ENCODE data around the gene PANK3.
A peak's percentile ranks its signal among the peaks of the same experiment; 100 is the strongest.
"Not testable (repeated sequence)": the region's sequence is repeated elsewhere in the genome, so short reads cannot be mapped to it uniquely, and the experiment has no call there.

The PANK3 gene

GRCh38 chr5:168591302-168592013 lies 12.3 kb upstream of the PANK3 start:
- DNase-seq, result no peak

GRCh38 chr5:168590666-168591065 lies 11.5 kb upstream of the PANK3 start:
- no peak for DNase-seq

DNA sequence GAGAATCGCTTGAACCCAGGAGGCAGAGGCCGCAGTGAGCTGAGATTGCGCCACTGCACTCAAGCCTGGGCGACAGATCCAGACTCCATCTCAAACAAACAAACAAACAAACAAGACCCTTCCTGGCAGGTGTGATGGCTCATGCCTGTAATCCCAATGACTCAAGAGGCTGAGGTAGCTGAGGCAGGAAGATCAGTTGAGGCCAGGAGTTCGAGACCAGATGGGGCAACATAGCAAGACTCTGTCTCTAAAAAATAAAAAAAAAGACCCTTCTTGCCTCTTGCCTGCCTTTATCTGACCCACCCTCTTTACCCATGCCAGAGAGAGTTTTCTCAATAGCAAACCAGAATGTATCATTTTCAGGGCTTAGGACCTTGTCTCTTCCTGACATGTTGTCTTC lies 8.8 kb upstream of the PANK3 start:
- no peak for DNase-seq

DNA sequence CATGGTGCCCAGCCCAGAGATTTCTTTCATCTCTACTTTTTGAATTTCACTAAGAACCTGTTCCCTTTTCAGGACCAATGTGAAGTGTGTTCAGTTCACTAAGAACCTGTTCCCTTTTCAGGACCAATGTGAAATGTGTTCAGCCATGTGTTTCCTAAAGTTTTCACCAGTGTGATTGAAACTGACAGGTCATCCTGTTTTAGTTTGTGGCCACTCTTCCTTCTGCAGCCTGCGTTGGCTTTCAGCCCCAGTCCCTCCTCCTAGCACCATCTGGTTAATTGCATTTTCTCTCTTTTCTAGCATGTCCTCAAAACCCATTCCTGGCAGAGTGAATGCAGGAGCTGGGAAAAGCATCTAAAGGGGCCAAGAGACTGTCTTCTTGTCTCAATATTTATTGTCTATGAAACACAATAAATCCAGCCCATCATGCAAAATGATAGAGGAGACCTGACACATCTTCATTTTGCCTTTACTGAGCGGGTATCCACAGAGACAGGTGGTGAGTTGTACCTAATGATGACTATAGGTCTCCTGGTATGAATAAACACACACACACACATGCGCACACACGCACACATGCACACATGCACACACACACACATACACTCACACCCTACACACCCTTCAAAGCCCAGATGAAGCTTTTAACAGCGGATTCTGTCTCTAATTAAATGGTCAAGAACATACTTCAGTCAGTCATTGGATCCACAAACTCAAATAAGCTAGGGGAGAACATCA lies 6.1 kb upstream of the PANK3 start:
- DNase-seq, result no peak

DNA sequence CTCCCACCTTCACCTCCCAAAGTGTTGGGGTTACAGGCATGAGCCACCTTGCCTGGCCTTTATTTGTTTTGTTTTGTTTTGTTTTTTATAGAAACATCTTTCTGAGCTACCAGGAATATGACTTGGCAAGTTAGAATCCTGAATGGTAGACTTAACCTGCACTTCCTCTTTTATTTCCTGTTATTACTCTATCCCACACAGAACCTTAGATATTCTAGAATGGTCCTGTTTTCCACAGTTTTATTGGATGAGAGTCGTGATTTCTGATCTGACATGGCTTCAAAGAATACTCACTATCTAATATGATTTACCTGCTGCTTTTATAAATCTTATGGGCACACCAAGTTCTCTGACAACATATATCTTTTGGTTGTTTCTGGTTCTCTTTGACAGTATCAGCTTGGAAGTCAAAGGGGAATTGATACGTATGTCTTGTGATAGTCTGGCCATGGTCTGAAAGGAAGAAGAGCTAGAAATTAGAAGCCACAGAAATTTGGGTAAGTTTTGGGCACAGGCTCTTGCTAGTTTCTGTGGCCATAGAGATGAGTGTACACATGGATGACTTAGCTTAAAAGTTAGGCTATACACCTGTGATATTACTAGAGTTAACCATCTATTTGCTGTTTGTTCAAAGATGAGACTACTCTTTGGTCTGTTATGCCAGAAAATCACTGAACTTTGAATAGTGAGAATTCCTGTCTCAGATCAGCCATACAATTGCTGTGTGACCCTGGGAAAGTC lies 4.7 kb upstream of the PANK3 start:
- no peak for DNase-seq

GRCh38 chr5:168580814-168581469 lies 1.8 kb upstream of the PANK3 start:
- DNase-seq, result peak in 1 of 2 donors; percentile 12

DNA sequence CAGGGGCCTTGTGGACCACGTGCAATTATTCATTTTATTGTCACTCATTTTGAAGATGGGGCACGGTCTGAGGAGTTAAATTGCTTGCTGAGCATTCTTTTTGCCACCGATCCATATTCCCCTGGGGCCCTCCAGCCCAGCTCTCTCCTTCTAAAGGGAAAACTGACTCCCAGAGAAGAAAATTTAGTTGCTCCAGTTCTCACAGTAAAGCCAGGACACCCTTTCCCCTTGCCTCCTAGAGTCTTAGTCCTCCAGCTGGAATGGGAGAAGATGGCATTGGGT lies 1.0 kb upstream of the PANK3 start:
- DNase-seq, result no peak

DNA sequence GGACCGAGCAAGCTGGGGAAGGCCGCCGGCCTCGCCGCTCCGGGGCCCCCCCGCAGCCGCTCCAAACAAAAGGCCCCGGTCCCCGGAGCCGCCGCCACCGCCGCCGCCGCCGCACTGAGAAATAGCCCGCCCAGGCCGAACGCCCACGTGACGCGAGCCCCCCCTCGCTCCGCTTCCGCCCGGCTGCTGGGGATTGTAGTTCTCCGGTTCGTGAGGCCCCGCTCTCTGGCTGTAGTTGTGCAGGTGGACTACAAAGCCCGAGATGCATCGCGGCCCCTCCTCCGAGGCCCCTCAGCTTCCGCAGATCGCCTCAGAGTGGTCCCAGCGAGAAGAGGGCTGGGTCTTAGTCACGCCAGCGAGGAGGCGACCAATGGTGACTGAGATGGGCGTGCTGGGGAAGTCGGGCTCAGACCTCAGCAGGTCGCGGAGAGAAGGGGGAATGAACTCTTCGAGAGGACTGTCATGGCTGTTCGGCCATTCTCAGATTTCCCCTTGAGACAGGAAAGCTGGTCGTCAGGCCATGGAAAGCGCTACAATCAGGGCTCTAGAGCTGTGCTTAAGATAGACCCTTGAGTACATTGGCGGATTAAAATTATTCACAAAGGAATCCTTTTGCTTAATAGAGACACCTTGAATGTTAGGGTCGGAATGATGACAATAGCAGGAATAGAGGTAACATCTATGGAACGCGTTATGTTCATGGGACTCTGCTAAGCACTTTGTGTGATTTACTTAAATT lies 489 bp upstream of the PANK3 start:
- peak; percentile 98 for DNase-seq

DNA sequence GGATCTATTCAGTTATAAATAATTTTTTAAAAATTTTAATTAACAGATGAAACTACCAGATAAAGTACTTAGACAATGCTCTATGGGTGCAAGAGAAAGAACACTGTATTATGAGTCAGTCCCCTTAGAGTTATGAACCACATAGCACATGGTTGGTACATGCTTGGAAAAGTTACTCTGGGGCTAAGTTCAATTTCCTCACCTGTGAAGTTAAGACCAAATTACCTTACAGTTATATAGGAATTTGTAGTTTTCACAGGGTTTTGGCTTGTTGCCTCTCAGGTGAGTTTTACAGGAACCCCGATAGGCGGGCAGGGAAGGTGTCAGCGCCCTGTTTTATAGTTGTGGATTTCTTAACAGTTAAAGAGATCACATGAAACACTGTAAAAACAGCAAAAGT lies 1.2 kb downstream of the PANK3 start:
- DNase-seq, result no peak

DNA sequence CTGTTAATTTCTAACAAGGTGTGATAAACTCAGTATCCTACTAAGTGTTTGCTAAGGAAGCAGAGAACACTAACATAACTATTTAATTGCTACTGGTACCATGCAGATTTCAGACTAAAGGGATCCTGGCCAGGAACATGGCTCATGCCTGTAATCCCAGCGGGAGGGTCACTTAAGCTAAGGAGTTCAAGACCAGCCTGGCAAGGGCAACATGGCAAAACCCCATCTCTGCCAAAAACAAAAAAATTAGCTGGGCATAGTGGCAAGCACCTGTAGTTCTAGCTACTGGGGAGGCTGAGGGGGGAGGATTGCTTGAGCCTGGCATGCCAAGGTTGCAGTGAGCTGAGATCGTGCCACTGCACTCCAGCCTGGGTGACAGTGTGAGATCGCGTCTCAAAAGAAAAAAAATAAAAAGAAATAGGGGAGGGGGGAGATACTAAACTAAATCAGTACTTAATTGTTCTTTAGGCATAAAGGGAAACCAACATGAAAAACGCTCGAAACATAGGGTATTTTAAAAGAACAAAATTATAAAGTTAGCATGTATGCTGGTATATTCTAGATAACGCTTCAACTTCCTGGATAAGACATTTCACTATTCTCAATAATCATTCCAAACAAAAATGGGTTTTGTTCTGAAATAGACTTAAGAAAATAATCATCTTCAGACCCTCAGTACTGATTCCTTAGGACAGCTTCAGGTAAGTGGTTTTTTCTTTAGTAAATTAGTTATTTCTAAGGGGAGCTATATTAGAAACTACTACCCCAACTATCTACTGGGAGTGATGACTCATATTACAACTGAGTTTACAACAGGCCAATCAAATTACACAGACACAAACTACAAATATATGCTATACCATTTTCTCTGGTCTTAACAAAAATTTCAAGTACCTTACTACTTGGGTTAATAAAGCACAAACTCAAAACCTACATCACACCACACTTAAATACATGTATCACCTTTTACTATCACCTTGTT lies 3.5 kb downstream of the PANK3 start:
- no peak for DNase-seq

GRCh38 chr5:168574156-168574555 lies 5.0 kb downstream of the PANK3 start:
- not testable (repeated sequence) for DNase-seq

DNA sequence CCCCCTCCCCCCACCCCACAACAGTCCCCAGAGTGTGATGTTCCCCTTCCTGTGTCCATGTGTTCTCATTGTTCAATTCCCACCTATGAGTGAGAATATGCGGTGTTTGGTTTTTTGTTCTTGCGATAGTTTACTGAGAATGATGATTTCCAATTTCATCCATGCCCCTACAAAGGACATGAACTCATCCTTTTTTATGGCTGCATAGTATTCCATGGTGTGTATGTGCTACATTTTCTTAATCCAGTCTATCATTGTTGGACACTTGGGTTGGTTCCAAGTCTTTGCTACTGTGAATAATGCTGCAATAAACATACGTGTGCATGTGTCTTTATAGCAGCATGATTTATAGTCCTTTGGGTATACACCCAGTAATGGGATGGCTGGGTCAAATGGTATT lies 5.5 kb downstream of the PANK3 start:
- not testable (repeated sequence) for DNase-seq

- DNase-seq, result no peak
These were observed 8.5 kb downstream of the PANK3 start for GRCh38 chr5:168570490-168571328.

- no peak for DNase-seq
These were observed 10.4 kb downstream of the PANK3 start for GRCh38 chr5:168568738-168569137.

GRCh38 chr5:168563959-168564358 lies 15.2 kb downstream of the PANK3 start:
- DNase-seq, result no peak

DNA sequence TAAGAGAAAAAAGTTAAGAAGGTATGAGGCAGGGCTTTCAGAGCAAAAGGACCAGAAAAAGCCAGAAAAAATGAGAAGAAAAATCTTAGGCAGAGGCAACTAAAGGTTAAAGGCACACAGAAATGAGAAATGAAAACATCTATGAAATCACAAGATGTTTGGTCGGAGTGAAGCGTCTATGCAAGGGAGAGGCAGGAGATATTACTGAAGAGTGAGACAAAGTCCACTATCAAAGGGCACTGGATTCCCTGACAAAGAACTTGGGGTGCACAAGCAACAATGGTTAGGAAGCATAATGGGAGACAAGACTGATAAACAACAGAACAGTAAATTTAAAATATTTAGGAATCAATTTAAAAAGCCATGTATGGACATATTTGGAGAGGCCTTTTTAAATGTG lies 16.9 kb downstream of the PANK3 start:
- no peak for DNase-seq

DNA sequence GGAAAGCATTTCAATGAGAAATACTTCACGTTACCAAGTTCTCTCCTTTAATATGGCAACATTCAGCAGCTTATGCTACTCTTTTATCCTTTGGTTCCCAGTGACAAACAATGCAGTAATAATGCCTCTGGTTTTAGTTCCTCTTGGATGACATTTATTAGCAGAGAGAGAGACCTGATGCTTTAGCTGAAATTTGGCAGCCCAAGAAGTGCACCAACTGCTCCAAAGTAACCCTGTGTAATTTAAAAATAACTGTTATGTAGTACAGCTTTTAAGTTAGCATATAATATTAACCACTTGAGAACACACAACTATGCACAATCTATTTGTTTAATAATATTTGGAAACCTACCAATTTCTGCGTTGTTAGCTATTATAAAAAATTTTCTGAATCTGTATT lies 21.8 kb downstream of the PANK3 start:
- DNase-seq, result no peak

- DNase-seq, result no peak
These were observed 25.6 kb downstream of the PANK3 start for GRCh38 chr5:168553377-168554130.

DNA sequence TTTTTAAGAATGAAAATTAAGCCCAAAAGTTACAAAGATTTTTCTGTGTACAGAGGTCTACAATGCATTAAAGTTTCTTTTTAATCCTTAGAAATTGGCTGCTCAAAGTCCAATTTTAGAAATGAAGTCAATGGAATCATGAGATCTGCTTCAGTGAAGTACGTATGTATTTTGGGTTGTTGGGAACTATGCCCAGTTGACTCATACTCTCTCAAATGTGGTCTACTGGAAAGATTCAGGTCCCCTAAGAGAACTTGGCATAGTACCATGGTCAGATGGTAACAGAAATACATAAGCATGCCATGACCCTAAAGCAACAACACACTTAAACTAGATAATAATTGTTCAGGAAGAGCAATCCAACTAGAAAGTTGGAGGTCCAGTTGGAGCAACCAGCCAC lies 27.0 kb downstream of the PANK3 start:
- no peak for DNase-seq

DNA sequence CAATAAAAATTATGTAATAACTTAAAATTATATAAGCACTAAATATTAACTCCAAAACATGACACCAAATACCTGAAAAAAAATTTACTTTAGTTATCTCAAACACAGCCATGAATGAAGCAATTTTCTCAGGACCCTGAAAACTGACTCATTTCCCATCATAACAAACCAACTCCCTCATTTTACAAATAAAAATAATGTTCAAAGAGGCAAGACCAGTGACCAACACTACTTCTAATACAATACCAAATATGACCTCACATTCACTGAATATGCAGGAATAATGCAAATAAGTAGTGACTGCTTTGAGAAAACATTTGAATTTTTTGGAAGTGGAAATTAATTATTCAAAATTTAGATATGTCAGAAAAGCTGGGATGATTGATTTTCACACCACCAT lies 28.5 kb downstream of the PANK3 start:
- no peak for DNase-seq
